Measurements from ENCODE around the gene EXOC2. TPM values are rescaled to one million over a fixed set of nuclear protein-coding genes. Genes with fewer than 3 reads are reported as not detected.

EXOC2 gene
- total RNA-seq, 4 donors from 2014 or later = 18.1 to 32.3 (median 21.6) TPM

DNA sequence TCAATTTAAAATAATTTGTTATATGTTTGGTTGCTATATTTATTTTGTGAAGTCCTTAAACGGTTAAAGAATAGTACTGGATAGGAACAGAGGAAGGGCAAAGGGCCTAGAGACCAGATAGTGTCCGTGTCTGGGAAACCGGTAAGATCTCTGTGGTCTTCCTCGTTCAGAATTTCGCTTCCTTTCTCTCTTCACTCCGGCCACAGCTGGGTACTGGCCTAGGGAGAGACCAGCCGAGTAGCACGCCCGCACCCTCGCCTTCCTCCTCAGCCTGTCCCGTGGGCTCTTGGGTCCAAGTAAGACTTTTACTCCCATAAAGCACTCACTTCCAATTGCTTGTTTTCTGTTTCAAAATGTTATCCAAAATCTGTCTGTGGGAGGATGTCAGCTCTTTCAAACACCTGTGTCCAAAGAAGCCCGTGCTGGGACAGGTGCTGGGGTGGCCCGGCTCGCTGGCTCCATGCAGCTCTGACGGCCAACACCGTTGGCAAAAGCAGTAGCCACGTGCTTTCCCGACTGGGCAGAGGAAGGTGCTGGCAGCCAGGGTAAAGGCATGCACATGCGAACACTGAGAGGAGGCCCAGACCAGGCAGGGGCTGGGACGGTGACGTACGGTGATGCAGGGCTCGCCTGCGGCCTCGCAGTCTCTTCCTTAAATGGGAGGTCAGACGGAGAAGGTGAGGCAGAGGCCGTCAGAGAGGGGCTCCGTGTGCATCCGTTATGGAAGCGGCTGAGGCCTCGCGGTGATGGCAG, 189.2 kb downstream of the EXOC2 start:
- TF ChIP-seq, protein P1, sequence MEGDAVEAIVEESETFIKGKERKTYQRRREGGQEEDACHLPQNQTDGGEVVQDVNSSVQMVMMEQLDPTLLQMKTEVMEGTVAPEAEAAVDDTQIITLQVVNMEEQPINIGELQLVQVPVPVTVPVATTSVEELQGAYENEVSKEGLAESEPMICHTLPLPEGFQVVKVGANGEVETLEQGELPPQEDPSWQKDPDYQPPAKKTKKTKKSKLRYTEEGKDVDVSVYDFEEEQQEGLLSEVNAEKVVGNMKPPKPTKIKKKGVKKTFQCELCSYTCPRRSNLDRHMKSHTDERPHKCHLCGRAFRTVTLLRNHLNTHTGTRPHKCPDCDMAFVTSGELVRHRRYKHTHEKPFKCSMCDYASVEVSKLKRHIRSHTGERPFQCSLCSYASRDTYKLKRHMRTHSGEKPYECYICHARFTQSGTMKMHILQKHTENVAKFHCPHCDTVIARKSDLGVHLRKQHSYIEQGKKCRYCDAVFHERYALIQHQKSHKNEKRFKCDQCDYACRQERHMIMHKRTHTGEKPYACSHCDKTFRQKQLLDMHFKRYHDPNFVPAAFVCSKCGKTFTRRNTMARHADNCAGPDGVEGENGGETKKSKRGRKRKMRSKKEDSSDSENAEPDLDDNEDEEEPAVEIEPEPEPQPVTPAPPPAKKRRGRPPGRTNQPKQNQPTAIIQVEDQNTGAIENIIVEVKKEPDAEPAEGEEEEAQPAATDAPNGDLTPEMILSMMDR (IDR thresholded peaks at IDR 0.05) = no peak
- ATAC-seq (ENCODE audit: low FRiP score) (no peak), DNase-seq (ENCODE audit: low spot score) (no peak)

DNA sequence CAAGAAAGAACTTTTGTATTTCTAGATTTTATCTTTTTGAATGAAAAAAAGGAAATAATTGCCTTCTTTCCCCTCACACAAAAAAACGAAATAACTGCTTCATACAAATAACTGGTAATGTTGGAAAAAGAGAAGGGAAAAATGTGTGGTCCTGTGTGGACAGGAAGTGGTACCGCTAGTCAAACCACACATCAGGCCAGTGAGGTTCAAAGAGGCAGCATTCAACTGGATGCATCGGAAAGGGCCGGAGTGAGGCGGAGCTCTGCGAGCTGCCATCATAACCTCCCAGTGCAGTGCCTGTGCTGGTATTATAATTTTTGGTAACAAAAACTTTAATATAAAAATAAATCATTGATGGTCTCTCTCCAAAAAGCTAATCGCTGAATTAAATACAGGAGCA, 190.2 kb downstream of the EXOC2 start:
- DNase-seq (ENCODE audit: low spot score) (no peak), ATAC-seq (ENCODE audit: low FRiP score) (no peak)
- TF ChIP-seq, protein P1 (IDR thresholded peaks at IDR 0.05) = no peak

DNA sequence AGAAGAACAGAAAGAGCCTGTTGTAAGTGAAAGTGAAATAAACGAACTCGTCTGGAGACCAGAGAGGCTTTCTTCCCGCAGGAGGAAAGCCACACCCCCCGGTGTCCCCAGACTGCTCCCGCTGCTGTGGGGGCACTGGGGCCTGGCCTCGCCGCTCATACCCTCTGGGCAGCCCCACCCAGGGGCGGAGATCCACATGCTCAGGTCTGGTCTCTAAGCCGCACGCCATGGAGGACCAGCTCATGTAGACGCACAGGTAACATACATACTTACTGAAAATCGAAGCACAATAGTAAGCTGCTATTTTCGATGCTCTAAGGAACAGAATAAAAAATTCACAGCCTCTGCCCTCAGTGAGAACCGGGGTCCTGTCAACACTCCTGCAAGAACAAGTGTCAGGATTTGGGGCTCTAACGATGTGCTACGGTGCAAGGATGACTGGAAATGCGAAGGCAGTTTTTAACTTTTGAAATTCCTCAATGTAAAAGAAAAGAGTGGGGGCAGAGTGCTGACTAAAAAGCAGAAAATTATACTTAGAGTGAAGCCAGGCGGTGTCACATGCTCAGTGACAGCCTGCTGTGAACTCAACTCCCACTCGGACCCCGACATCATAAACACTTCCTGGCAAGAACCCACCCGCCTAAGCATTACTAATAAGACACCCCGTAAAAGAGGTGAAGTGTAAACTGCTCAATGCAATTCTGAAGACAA, 190.9 kb downstream of the EXOC2 start:
- ATAC-seq (ENCODE audit: low FRiP score) (no peak), DNase-seq (ENCODE audit: low spot score) (no peak)
- TF ChIP-seq, protein P1 (IDR thresholded peaks at IDR 0.05) = no peak

DNA sequence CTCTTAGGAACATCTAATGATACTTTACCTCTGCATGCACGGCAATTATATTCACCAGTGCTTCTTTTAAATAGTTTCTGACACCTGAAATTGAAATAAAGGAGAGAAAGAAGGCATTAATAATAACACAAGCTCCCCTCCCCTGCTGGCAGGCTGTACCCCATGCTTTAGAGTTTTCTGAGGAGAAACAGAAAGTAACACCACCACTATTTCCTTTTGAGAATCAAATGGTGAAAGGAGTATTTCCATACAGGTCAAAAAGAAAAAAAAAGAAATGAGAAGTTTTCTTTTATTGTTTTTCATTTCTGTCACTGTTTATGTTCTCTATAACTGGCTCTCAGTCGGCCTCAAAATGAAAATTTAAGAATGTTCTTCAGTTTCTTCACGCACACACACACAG, 193.3 kb downstream of the EXOC2 start:
- ATAC-seq (ENCODE audit: low FRiP score) (no peak), DNase-seq (ENCODE audit: low spot score) (no peak)
- TF ChIP-seq, protein P1 (IDR thresholded peaks at IDR 0.05) = no peak

DNA sequence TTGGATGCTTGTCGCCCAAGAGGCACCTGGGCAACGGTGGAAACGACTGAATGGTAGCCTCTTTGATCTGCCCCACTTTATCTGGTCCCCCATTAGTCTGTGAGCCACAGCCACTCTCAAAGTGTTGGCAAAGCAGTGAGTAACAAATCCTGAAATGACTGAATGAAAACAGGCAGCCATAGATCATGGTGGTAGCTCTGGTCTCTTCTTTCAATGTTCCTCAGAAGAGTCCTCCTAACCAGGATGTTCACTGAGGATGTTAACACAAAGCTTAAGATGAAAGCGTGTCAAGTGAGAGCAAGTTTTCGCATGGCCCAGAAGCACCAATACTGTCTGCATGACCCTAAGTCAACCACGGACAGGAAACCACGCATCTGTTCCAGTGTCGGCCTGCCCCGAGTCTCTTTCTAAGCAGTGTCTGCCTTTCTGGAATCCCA, 194.1 kb downstream of the EXOC2 start:
- ATAC-seq (ENCODE audit: low FRiP score) = no peak
- DNase-seq (ENCODE audit: low spot score) = no peak

DNA sequence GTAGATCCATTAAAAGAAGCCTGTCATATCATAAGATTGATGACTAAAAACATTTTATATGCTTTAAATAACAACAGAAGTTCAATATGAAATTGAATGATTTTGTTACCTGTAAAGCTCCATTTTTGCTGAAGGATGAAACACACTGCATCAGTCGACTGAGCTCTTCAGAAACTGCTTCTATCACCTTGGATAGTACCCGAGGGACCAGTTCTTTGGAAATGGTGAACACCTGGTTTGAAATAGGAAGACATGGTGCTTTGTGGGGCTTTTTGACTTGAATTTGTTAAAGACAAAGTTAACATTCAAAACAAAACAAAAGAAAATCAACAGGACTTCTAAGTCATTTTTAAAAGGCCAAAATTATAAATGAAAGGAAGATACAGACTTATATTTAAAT, 195.7 kb downstream of the EXOC2 start:
- TF ChIP-seq, protein P1 (IDR thresholded peaks at IDR 0.05) = no peak
- DNase-seq (ENCODE audit: low spot score) (no peak), ATAC-seq (ENCODE audit: low FRiP score) (no peak)

More for the DNA sequence above, 194.1 kb downstream of the EXOC2 start:
- TF ChIP-seq, protein P1 (IDR thresholded peaks at IDR 0.05) = no peak
